AML-193 (cell line): ENCODE data around the gene ATXN1.
A peak's percentile ranks its signal among the peaks of the same experiment; 100 is the strongest.

Source experiments
- DNase-seq, 2 experiments: peaks; one replicate each; lab custom pipeline; 2025; lab: John Stamatoyannopoulos, UW

The ATXN1 gene

DNA sequence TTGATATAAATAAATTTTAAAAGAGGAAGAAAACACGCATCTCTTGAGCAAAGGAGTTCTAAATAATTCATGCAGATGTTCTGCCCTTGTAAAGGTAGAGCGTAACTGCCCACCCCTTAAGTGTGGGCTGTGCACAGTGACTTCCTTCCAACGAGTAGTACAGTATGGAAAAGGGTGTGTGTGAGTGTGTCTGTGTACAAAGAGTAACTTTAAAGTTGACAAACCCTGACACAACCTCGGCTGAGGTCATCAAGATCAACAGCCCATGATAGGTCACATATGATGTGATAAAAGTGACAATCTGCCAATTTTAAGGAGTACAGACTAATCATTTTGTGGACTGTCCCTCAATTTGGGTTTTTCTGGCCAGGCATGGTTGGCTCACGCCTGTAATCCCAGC is 225.7 kb downstream of the ATXN1 start:
- DNase-seq: no peak

- DNase-seq: no peak
Observed at GRCh38 chr6:16533721-16534136, 227.5 kb downstream of the ATXN1 start.

- no peak for DNase-seq
Observed at GRCh38 chr6:16533210-16533609, 228.1 kb downstream of the ATXN1 start.

- no peak for DNase-seq
Observed at GRCh38 chr6:16527691-16528090, 233.6 kb downstream of the ATXN1 start.

- DNase-seq: no peak
Observed at GRCh38 chr6:16524380-16524707, 236.9 kb downstream of the ATXN1 start.

DNA sequence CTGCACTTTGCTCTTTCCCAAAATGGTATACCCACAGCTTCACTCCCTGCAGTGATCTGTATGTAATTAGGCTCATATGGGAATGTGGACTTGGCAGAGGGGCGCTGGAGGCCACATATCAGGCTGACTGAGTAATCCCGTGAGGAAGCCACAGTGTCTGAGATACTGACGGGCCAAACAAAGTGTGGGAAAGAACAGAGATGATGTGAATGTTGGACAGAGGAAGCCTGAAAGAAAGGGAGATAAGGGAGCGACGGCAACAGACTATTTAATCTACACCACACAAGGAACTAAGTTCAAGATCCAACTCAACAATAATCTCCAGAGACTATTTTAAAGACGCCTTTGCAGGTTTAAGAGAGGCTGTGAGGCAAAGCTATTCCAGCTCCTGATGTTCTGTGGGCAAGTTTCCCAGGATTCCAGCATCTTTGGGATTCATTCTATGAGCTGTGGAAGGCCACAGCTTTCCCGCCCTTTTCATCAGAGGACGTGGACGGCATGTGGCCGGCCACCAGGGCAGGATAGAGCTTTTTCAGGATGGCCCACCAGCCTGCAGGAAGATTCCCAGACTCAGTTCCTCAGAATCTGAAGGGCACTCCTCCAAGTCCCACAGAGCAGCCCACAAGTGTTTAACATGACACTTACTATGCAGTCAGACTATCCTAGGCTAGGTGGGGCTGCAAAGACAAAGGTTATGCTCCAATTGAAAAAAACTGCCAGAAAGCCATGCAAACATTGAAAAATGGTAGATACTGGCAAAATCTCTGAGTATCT is 237.5 kb downstream of the ATXN1 start:
- no peak for DNase-seq

DNA sequence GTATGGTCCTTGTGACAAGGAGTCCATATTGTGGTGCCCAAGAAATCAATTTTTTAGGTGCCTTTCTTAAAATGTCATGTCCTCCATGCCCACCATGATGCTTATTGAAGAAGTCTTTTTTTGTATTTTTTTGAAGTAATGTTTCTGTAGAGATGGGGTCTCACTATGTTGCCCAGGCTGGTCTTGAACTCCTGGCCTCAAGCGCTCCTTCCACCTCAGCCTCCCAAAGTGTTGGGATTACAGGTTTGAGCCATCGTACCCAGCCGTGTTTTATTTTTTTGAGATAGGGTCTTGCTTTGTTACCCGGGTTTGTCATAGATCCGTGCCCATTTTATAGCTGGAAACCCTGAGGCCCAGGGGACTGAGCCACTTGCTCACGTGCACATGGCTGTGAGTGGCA is 238.3 kb downstream of the ATXN1 start:
- no peak for DNase-seq

- DNase-seq: no peak
Observed at GRCh38 chr6:16521528-16521927, 239.7 kb downstream of the ATXN1 start.

GRCh38 chr6:16519265-16520242 is 241.7 kb downstream of the ATXN1 start:
- DNase-seq: no peak

DNA sequence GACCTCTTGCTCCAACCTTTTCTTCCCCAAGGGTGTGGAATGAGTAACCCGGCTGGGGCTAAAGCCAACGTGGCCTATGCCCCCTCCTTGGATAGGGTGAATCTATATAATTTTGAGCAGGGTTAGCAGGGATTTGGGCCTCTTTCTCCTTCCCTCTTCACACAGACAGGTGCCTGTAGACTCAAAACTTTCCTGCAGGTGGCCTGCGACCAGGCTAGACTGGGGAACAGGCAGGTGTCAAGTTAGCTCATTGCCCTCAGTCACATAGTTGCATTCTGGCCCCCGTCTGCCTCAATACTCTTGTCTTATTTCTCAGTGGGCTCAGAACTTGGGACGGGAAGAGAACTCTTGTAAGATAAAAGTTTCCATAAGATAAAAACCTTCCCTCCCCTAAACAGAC is 243.0 kb downstream of the ATXN1 start:
- DNase-seq: no peak

- DNase-seq: peak; percentile 27 to 61
Observed at GRCh38 chr6:16514249-16514648, 247.0 kb downstream of the ATXN1 start.

DNA sequence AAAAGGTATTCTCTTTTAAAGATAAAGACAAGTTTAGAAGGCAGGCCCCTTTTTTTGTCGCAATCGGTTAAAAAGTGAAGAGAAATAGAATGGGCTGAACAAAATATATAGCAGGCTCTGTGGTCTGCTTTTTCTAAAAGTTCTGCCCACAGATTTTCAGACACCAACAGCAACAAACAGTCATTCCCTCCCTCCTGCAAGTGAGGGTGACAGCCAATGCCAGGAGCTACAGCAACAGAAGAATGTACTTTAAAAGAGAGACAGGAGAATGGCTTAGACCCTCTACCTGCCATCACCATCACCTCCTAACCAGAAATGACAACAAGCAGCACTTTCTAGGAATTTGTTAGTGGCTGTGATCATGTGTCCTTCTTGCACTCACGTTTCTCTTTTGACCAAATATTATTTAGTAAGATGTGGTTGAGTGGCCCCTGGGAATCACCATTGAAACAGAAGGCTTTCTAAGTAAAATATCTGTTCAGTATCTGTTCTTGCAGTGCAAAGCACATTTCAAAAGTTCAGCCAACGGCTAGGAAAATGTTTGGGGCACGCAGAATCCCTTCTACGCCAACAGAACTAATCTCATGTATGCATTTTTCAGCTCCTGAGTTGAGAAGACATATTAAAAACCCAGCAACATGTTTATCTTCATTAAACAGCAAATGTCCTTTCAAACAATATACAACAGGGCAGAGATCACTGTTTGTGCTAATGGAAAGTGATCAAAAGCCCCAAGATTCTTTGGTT is 248.5 kb downstream of the ATXN1 start:
- no peak for DNase-seq

- no peak for DNase-seq
Observed at GRCh38 chr6:16511723-16512489, 249.4 kb downstream of the ATXN1 start.

DNA sequence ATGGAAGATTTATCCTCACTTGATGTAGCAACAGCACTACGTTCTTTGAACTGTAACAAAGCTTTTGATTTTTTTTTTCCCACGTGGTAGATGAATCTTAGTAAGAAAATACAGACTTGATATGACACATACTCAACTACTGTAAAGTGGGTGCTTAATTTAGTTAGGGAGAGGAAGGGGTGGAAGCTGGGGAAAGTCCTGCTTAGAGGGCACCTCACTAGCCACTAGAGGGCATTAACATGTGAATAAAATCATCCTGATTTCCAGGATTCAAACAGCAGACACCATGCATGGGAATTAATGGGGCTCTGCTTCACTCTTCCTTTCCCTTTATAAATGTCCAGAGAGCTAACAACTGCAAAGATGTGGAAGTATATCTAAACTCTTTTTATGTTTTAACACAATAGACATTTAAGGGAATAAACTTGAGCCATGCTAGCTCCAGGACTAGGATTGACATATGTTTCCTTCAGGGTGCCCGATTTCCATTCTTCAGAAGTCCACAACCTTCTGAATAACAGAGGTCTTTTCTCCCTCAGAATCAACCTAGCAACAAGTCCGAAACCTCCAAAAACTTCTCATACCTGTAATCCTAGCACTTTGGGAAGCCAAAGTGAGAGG is 250.1 kb downstream of the ATXN1 start:
- DNase-seq: peak; percentile 57 to 64

DNA sequence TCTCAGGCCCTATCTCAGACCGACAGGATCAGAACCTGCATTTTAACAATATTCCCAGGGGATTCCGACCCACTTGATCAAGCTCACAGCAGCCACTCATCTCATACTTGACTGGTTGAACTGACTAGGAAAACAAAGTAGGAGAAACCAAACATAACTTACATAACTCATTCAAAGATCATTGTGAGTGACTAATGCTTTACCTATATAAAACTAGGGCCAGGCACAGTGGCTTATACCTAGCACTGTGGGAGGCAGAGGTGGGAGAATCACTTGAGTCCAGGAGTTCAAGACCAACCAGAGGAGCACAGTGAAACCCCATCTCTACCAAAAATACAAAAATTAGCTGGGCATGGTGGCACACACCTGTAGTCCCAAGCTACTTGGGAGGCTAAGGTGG is 251.0 kb downstream of the ATXN1 start:
- no peak for DNase-seq

GRCh38 chr6:16508959-16509358 is 252.3 kb downstream of the ATXN1 start:
- no peak for DNase-seq

DNA sequence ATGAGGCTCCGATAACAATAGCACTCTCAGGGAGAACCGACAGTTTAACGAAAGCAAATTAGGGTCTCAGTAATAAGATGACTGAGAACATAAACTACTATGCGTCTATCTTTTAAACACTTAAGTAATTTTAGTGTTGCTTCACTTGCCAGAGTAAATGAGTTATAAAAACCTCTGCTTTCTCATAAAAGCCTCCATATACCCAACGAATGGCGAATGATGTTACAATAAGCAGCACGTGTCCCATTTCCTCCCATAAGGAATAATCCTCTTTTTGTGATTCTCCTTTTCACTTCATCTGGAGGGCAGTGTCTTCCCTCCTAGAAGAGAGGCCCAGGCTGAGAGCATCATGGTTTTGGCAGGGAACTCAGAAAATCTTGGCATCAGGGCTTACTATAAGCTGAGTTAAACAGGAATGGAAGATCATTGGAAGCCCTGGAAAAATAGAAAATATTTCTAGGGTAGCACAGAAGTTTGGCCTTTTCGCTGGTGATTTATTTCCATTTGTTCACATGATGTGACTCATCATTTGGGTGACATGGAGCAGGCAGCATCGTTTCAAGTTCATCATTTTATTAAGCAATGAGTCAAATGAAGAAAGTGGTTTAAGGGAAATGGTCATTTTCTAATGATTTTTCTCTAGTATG is 255.4 kb downstream of the ATXN1 start:
- no peak for DNase-seq

DNA sequence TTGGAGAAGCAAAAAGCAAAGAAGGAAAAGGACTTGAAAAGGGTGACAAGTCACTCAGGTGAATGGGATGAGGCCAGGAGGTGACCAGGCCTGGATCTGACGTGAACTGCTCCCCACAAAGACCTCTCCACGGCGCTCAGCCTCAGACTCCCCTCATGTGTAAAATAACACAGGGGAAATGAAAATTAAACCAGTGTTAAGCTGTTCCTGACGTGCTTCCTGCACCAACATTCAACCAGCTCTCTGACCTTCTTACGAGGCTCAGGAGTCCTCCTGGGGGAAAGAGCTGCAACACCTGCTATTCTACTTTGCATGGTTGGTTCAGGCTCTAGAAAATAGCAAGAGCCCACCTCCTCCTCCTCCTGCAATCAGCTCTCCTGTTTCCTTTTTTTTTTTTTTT is 256.7 kb downstream of the ATXN1 start:
- DNase-seq: no peak

GRCh38 chr6:16503970-16504415 is 257.3 kb downstream of the ATXN1 start:
- peak; percentile 88 to 91 for DNase-seq

- DNase-seq: no peak
Observed at GRCh38 chr6:16503241-16503775, 258.0 kb downstream of the ATXN1 start.
